ENCODE measurements around the gene TRAF1. TPM values are rescaled to one million over a fixed set of nuclear protein-coding genes. Genes with fewer than 3 reads are reported as not detected.

The TRAF1 gene
- total RNA-seq, 4 donors from 2014 or later: 5.7 to 7.8 (median 6.6) TPM

DNA sequence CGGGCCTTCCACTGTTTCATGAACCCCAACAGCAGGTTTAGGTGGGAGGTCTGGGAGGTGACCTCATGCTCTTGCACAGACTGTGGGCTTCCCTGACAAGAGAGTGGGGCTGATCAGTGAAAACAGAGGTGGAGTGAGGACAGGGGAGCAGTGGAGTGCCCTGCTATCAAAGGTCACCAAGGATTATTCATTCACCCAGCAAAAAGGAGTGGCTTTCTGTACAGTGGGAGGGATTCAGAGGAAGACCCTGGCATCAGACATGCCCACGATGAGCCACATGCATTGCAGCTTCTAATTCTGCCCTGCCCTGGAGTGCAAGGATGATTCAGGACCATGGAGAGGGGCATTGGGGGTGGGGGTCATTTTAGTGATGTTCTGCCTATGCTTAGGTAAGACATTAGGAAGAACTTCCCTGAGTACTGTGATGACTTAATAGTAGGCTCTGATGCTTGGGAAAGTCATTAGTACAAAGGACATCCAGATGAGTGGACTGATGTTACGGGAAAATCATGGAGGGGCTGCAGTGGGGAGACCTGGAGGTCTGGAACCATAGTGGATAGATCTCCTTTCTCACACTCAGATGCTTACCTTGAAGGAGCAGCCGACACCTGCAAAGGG, 12.8 kb downstream of the TRAF1 start:
- no peak overlapping the region for H3K27ac ChIP-seq
- DNase-seq: no peak
- 81 to 86% methylated on average over 3 to 4 of the region's 4 CpGs for WGBS, 2 donors

DNA sequence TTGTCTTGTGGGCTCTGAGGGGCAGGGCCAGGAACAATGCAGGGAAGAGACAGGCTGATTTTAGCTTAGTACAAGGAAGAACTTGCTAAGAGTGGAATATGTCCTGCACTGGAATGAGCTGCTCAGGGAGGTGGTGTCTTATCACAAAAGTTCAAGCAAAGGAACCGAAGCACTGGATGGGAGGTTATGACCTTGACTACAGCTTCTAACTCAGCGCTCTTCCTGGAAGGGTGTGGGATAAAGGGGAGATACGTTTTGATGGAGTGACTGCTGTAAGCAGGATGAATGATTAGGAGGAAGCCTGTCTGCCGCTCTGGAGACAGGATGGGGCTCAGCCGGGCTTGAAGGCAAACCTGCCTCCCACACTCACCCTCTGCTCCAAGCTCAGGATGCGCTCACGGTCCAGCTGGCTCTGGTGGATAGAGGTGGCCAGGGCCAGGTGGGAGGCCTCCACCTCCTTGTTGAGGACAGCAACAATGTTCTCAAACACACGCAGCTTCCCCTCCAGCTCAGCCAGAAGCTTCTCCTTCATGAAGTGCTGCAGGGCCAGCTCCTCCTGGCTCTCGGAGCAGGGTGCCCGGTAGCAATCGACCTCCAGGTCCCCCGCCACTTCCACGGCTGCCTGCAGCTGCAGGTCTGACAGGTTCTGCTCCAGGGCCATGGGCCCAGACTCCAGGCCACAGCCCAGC, 13.5 kb downstream of the TRAF1 start:
- H3K27ac ChIP-seq: no peak overlapping the region
- H3K4me1 ChIP-seq: no peaks in the 10 kb centered on the region
- no peak overlapping the region for H3K4me3 ChIP-seq (replicated peaks in 1 of 3)
- H3K36me3 ChIP-seq: peaks cover 0 to 4% of the 10 kb centered on the region in 2 donors
- no peaks in the 10 kb centered on the region for H3K27me3 ChIP-seq
- TF ChIP-seq, protein P1, sequence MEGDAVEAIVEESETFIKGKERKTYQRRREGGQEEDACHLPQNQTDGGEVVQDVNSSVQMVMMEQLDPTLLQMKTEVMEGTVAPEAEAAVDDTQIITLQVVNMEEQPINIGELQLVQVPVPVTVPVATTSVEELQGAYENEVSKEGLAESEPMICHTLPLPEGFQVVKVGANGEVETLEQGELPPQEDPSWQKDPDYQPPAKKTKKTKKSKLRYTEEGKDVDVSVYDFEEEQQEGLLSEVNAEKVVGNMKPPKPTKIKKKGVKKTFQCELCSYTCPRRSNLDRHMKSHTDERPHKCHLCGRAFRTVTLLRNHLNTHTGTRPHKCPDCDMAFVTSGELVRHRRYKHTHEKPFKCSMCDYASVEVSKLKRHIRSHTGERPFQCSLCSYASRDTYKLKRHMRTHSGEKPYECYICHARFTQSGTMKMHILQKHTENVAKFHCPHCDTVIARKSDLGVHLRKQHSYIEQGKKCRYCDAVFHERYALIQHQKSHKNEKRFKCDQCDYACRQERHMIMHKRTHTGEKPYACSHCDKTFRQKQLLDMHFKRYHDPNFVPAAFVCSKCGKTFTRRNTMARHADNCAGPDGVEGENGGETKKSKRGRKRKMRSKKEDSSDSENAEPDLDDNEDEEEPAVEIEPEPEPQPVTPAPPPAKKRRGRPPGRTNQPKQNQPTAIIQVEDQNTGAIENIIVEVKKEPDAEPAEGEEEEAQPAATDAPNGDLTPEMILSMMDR (IDR thresholded peaks at IDR 0.05): no peak
- TF ChIP-seq POLR2A (IDR thresholded peaks at IDR 0.05): no peak
- DNase-seq: no peak
- no peaks in the 10 kb centered on the region for H3K9me3 ChIP-seq
- WGBS, 2 donors: 91 to 94% methylated on average over 12 to 13 of the region's 13 CpGs
- intact Hi-C loops (cut with DNase I): no loop called here

More for the DNA sequence above, 12.8 kb downstream of the TRAF1 start:
- Histone ChIP-seq H3K4me1 (no peaks in the 10 kb centered on the region), H3K27me3 (no peaks in the 10 kb centered on the region), H3K4me3 (replicated peaks in 1 of 3) (no peak overlapping the region), H3K36me3 (peaks cover 0 to 4% of the 10 kb centered on the region in 2 donors), H3K9me3 (no peaks in the 10 kb centered on the region)
- TF ChIP-seq, protein P1 (IDR thresholded peaks at IDR 0.05): no peak
- no peak for TF ChIP-seq POLR2A (IDR thresholded peaks at IDR 0.05)
- intact Hi-C loops (cut with DNase I): no loop called here

DNA sequence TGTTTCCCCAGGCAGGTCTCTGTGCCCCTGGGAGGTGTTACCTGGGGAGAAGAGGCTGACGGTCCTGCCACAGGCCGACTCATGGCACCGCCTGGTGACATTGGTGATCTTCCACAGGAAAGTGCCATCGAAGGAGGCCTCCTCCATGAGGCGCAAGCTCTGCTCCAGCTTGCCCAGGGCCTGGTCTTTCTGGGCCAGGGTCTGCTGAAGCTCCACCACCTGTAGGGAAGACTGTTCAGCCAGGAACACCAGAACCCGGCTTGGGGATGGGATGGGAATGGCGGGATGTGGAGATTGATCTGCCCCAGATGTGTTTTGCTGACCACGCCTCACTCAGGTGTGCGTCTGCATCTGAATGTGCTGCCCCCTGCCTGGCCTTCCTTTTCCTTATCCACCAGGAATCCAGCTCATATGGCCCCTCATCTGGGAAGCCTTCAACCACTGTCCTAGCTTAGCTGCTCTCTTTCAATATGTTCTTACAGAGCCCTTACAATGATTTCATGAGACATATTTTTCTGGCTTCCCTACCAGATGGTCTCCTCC, 15.2 kb downstream of the TRAF1 start:
- no peak for TF ChIP-seq POLR2A (IDR thresholded peaks at IDR 0.05)
- Histone ChIP-seq H3K27me3 (no peaks in the 10 kb centered on the region), H3K36me3 (peaks cover 0 to 4% of the 10 kb centered on the region in 2 donors), H3K4me3 (replicated peaks in 1 of 3) (no peak overlapping the region), H3K9me3 (no peaks in the 10 kb centered on the region), H3K4me1 (no peaks in the 10 kb centered on the region), H3K27ac (no peak overlapping the region)
- no peak for DNase-seq
- 79 to 96% methylated on average over 6 to 8 of the region's 9 CpGs for WGBS, 2 donors
- intact Hi-C loops (cut with DNase I): no loop called here

DNA sequence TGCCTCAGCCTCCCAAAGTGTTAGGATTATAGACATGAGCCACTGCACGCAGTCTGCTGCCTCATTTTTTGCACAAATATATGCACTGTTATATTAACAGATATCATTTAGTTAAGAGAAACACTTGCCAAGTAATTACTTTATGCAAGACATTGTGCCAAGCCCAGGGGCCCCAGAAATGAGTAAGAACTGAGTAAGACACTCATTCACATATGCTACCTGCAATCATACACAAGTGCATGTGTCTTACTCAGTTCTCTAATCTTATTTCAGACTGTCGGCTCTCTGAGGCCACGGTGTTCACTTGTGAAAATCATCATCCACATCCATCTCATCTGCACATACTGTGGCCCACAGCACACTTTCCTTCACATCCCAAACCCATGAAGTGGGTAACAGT, 16.0 kb downstream of the TRAF1 start:
- H3K27me3 ChIP-seq: no peaks in the 10 kb centered on the region
- no peaks in the 10 kb centered on the region for H3K4me1 ChIP-seq
- H3K36me3 ChIP-seq: peaks cover 0 to 4% of the 10 kb centered on the region in 2 donors
- no peaks in the 10 kb centered on the region for H3K9me3 ChIP-seq
- intact Hi-C loops (cut with DNase I): no loop called here
- no peak for DNase-seq
- no peak overlapping the region for H3K27ac ChIP-seq
- H3K4me3 ChIP-seq (replicated peaks in 1 of 3): no peak overlapping the region
- TF ChIP-seq, protein P1 (IDR thresholded peaks at IDR 0.05): no peak
- no peak for TF ChIP-seq POLR2A (IDR thresholded peaks at IDR 0.05)
- 87 to 95% methylated on average over 3 of the region's 3 CpGs for WGBS, 2 donors

DNA sequence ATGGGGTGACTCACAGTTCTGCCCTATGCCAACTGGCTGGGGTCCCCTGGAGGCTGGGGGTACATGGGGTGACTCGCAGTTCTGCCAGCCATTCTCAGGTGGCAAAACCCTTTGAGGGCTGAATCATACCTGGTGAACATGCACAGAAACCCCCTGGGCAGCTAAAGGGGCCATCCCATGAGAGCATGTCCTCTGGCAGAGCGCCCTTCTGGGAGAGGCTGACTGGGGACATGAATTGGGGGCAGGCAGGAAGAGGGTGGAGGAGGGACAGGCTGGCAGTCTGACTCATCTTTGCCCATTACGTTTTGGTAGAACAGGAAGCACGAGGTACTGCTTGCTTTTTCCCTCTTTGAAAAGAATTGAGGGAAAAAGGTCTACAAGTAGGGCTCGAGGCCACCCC, 16.7 kb downstream of the TRAF1 start:
- H3K27ac ChIP-seq: no peak overlapping the region
- H3K4me1 ChIP-seq: no peaks in the 10 kb centered on the region
- intact Hi-C loops (cut with DNase I): no loop called here
- peaks cover 0 to 4% of the 10 kb centered on the region in 2 donors for H3K36me3 ChIP-seq
- no peaks in the 10 kb centered on the region for H3K9me3 ChIP-seq
- no peak for DNase-seq
- H3K4me3 ChIP-seq (replicated peaks in 1 of 3): no peak overlapping the region
- WGBS, 2 donors: 65 to 82% methylated on average over 5 of the region's 5 CpGs
- H3K27me3 ChIP-seq: no peaks in the 10 kb centered on the region
- no peak for TF ChIP-seq POLR2A (IDR thresholded peaks at IDR 0.05)
- TF ChIP-seq, protein P1 (IDR thresholded peaks at IDR 0.05): no peak
